Inferior parietal cortex (tissue), 1 donor: Measurements from ENCODE around the gene PDE6G.
"Not testable (repeated sequence)": the region's sequence is repeated elsewhere in the genome, so short reads cannot be mapped to it uniquely, and the experiment has no call there.

ENCODE experiments used
- DNase-seq: peaks from one replicate; pipeline ENCODE4 v3.0.0-alpha.2; 2016; ENCODE audit errors: extremely low spot score

PDE6G gene

DNA sequence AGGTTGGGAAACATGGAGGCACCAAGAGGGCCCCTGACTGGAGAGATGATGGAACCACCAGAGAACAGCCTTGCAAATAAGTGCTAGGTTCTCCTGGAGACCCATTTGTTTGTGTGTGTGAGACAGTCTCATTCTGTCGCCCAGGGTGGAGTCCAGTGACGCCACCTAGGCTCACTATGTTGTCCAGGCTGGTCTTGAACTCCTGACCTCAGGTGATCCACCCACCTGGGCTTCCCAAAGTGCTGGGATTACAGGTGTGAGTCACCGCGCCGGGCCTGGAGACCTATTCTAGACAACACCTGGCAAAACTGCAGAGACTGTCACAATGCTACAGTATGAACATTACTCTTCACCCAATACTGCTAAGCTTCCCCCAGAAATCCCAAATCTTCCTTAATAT, 20.9 kb downstream of the PDE6G start:
- no peak for DNase-seq

GRCh38 chr17:81631482-81631881, 24.9 kb downstream of the PDE6G start:
- DNase-seq, result no peak

DNA sequence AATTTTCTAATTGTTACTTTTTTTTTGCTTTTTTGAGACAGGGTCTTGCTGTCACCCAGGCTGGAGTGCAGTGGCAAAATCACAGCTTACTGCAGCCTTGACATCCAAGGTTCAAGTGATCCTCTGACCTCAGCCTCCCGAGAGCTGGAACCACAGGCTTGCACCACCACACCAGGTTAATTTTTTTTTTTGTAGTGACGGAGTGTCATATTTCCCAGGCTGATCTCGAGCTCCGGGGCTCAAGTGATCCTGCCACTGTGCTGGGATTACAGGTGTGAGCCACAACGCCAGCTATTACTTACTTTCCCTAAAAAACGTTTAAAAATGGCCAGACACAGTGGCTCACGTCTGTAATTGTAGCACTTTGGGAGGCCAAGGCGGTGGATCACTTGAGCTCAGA, 26.1 kb downstream of the PDE6G start:
- no peak for DNase-seq

GRCh38 chr17:81621494-81622130, 34.7 kb downstream of the PDE6G start:
- no peak for DNase-seq

GRCh38 chr17:81618307-81618706, 38.0 kb downstream of the PDE6G start:
- DNase-seq, result not testable (repeated sequence)

GRCh38 chr17:81616877-81617276, 39.5 kb downstream of the PDE6G start:
- no peak for DNase-seq

DNA sequence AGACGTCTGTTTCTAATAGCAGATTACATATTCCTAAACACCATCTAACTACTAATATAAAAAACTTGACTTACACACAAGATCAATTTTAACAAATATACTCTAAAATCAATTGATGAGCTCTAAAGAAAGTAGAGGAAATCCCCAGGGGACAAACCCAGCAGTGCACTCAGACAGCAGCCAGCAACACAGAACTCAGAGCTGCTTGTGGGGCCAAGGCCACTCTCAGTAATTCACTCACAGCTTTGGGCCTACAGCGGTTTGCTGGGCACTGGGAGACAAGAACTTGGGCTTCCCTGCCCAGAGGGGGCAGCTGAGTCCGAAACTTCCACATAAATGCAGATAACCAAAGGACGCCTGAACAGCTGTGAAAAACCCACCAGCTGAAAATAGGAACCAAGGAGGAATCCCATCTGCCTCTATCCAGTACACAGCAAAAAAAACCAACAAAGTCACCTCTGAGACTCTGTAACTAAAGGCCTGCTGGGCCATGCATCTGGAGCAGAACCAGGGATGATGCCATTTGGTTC, 40.9 kb downstream of the PDE6G start:
- DNase-seq, result no peak

DNA sequence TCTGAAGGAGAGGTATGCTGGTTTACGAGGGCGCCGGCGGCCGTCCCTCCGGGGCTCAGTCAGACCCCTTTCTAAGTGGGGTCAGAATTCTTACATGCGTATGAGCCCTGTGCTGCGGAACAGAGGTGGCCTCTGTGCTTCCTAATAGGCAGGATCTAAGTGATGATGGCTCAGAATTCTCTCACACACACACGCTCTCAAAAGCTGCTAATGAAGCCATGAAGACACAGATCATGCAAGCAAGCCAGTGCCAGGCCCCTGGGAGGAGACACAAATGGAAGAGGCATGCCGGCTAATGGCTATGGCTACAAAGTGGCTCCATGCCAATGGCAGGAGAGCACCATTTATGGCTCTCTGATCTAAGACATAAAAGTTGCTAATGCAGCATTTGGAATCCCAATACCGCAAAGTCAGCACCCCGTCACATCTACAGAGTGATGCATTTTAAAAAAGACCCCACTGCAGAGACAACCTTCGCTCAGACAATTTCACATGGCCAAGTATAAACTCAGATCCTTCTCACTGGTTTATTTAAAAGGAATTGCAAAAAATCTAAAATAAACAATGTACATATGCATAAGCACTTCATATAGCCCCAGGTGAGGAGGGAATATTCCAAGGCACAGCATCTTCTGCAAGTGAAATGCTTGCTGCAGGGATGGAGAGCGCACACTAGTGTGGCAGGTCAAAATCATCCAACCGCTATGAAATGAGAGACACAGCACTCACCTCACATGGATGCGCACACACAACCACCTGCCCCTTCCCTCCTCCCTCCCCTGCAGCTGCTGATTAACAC, 44.0 kb downstream of the PDE6G start:
- no peak for DNase-seq

GRCh38 chr17:81609541-81610311, 46.6 kb downstream of the PDE6G start:
- no peak for DNase-seq

GRCh38 chr17:81608605-81609004, 47.7 kb downstream of the PDE6G start:
- DNase-seq, result no peak

DNA sequence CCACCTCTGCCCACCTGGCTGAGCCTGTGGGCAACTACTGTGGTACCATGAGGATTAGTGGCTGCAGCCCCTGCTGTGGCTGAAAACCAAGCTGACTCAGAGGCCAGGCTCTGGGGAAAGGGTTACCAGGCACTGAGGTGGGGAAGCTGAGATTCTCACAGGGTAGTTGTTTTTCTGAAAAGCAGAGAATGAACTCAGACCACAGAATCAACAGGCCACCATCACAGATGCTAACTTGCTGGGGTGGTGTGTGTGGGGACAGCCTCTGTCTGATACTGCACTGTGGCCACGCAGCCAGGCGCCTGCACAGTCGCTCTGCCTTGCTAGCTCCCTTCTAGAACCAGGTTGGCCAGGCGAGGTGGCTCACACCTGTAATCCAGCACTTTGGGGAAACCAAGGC, 48.3 kb downstream of the PDE6G start:
- no peak for DNase-seq

- DNase-seq, result no peak
Measured at GRCh38 chr17:81607431-81607830, 48.9 kb downstream of the PDE6G start.

- DNase-seq, result no peak
Measured at GRCh38 chr17:81603846-81604610, 52.3 kb downstream of the PDE6G start.

GRCh38 chr17:81601525-81602120, 54.7 kb downstream of the PDE6G start:
- DNase-seq, result peak; percentile 78
